Activated naive CD4-positive, alpha-beta T cell treated with anti-CD3 and anti-CD28 coated beads, Interleukin-2, amount 50 U/mL, for 72 hours (primary cell): Measurements from ENCODE around the gene GNPTG. TPM values are rescaled to one million over a fixed set of nuclear protein-coding genes. Genes with fewer than 3 reads are reported as not detected.
"Not testable (repeated sequence)": the region's sequence is repeated elsewhere in the genome, so short reads cannot be mapped to it uniquely, and the experiment has no call there.

Experiments
- ATAC-seq, 2 donors: fragments of 150-1000 bp; cut with Tn5 transposase; 2 replicates each; pipeline ENCODE4 v1.10.0; 2021; ENCODE audit warnings: mild to moderate bottlenecking in 2 of 2, moderate library complexity in 2 of 2
- DNase-seq, 2 donors: peaks; one replicate each; pipeline ENCODE4 v3.0.0; 2021 to 2022; ENCODE audit warnings: low spot score in 2 of 2
- H3K27ac Mint-ChIP-seq, 2 donors: one replicate each; pipeline ENCODE4 v1.8.0; 2022; ENCODE audit warnings: mild to moderate bottlenecking in 2 of 2, mixed read lengths in 2 of 2
- H3K36me3 Mint-ChIP-seq, 2 donors: one replicate each; pipeline ENCODE4 v1.8.0; 2022; ENCODE audit warnings: mixed read lengths in 2 of 2
- H3K9me3 Mint-ChIP-seq, 2 donors: one replicate each; pipeline ENCODE4 v1.8.0; 2022; ENCODE audit warnings: mixed read lengths in 2 of 2
- total RNA-seq, 2 donors: library from RNA; stranded (reverse); gene quantifications; one replicate each; pipeline ENCODE4 v1.2.3, GENCODE V29; 2022

The GNPTG gene
- total RNA-seq, 2 donors from 2014 or later: 21.7 to 25.4 TPM

DNA sequence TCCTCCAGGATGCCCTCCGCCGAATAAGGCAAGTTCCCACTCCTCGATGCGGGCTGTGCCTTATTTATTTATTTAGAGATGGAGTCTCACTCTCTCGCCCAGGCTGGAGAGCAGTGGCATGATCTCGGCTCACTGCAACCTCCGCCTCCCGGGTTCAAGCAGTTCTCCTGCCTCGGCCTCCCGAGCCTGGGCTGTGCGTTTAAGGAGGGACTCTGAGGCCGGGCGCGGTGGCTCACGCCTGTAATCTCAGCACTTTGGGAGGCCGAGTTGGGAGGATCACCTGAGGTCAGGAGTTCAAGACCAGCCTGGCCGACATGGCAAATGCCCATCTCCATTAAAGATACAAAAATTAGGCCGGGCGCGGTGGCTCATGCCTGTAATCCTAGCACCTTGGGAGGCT lies 23.6 kb upstream of the GNPTG start:
- not testable (repeated sequence) for ATAC-seq, H3K36me3 Mint-ChIP-seq, H3K27ac Mint-ChIP-seq, DNase-seq, H3K9me3 Mint-ChIP-seq

DNA sequence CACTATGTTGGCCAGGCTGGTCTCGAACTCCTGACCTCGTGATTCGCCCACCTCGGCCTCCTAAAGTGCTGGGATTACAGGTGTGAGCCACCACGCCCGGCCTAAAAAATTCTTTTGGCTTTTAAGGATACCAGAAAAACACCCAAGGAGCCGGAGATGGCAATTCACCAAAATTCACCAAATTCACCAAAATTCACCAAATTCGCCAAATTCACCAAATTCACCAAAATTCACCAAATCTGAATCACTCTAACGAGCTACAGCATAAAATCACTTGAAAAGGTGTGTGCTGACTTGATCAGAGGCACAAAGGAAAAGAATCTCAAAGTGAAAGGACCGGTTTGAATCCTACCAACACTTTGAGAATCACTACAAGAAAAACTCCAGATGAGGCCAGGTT lies 22.8 kb upstream of the GNPTG start:
- not testable (repeated sequence) for DNase-seq, H3K36me3 Mint-ChIP-seq, ATAC-seq, H3K9me3 Mint-ChIP-seq
- H3K27ac Mint-ChIP-seq: peak overlapping the region in 1 of 2 donors; percentile 33

DNA sequence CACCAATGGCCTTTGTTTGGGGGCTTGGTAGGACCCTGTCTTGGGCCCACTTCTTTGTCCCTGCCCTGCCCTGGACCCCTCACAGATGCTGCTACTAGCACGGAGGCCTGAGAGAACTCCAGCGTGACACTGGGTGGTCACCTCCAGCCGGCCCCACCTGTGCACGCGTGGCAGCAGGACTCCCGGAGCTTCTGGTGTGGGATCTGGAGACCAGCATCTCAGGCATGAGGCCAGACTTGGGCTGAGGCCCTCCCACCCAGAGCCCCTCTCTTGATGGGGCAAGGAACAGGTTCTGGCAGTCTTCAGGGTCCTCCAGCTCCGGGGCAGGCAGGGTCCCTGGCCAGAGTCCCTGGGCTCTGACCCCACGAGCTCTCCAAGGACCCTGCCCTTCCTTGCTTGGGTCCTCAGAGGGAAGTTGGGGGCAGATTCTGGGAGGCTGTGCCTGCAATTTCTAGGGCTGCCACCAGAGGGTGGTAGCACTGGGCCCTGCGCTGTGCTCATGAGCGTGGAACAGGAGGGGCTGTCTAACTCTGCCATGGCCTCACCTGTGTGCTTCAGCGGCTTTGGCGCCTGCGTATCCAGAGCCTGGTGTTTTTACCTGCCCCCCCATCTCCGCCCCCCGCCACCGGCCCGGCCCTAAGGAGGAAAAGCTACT lies 21.3 kb upstream of the GNPTG start:
- Mint-ChIP-seq H3K36me3 (no peaks in the 10 kb centered on the region), H3K27ac (no peak overlapping the region), H3K9me3 (no peaks in the 10 kb centered on the region)
- ATAC-seq (peak; percentile 14 to 58), DNase-seq (peak in 1 of 2 donors; percentile 51)

GRCh38 chr16:1330931-1331711 lies 20.6 kb upstream of the GNPTG start:
- Mint-ChIP-seq H3K36me3 (no peaks in the 10 kb centered on the region), H3K9me3 (no peaks in the 10 kb centered on the region), H3K27ac (peak overlapping the region in 1 of 2 donors; percentile 22)
- no peak for DNase-seq
- ATAC-seq: no peak

DNA sequence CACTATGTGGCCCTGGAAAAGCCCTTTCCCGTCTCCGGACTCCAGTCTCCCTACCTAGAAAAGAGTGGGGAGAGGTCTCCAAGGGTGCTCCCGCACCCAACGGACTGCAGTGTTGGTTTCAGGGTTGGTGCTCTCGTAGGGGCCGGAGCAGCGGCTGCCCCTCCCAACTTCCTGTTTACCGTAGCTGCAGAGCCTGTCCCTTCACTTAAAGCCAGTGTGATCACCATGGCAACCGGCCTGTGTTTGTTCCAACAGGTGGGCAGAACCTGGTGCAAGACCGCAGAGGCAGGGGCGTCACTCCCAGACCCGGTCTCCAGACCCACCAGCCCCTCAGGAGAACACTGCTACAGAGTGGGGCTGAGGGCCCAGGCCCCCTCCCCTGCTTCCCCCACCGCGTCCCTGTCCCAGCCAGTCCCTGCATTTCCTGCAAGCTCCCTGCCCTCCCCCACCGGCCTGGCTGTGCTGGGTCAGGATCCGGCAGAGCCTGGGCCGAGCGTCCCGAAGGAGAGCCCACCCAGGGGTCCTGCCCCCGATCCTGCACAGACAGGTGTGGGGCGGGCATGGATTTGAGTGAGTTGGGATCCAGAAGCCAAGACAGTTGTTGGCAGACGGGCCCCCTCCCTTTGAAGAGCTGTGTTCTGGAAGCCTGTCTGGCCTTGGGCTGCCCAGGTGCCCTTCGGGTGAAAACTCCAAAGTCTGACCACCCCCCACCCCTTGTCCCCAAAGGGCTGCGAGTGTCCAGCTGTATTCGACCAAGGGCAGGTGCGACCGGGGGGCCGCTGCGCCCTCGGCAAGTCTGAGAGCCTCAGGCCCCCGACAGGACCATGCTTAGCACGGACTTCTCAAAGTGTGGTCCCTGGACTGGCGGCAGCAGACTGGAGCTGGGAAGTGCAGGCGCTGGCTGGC lies 19.8 kb upstream of the GNPTG start:
- ATAC-seq (peak; percentile 11 to 14), DNase-seq (no peak)
- no peak overlapping the region for H3K27ac Mint-ChIP-seq
- no peaks in the 10 kb centered on the region for H3K9me3 Mint-ChIP-seq
- no peaks in the 10 kb centered on the region for H3K36me3 Mint-ChIP-seq

DNA sequence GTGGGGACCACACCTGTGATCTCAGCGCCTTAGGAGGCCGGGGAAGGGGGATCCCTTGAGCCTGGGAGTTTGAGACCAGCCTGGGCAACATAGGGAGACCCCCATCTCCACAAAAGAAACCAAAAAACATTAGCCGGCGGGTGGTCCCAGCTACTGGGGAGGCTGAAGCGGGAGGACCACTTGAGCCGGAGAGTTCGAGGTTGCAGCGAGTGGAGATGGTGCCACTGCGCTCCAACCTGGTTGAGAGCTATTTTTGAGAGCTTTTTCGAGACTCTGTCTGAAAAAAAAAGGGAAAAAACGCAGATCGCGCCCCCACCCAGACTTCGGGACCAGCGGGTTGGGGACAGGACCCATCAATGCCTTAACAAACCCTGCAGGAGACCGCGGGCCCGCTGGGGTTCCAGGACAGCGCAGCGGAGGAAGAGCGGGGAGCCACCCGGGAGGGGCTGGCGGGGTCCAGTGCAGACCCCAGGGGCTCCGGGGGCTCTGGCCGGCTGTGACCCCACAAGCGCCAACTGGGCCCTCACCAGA lies 19.0 kb upstream of the GNPTG start:
- Mint-ChIP-seq H3K36me3 (no peaks in the 10 kb centered on the region), H3K9me3 (no peaks in the 10 kb centered on the region), H3K27ac (no peak overlapping the region)
- DNase-seq (no peak), ATAC-seq (peak in 1 of 2 donors; percentile 3)

DNA sequence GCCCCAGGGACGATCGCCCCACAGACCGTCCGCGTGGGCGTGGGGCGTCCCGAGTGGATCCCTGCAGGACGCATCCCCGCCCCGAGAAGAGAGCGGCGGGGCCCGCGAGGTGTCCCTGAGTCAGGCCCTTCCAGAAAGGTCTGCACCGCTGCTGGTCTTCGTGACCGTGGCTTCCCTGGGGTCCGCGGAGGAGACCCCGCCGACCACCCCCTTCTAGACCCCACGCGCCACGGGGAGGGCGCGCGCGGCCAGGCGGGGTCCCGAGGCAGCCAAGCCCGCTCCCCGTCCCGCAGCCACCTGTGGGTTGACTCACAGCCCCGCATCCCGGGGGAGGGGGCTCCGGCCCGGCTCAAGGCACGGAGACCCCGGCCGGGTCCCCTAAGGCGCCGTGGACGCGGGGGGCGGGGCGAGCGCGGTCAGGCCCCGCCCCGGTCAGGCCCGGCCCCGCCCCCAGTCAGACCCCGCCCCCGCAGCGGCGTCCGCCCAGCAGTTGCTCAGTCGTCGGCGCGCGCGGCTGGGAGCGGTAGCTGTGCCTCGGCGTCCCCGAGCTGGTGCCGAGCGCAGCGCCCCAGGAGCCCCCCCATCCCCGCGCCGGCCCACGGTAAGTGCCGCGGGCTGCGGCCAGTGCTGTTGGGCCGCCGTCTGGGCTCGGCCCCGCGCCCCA lies 18.4 kb upstream of the GNPTG start, which contains the start of gene BAIAP3:
TSS of gene BAIAP3 (plus strand) at position 497 of the 664 bp plus-strand sequence. CDS start 4,905 bp downstream, outside the sequence.
- DNase-seq (peak in 1 of 2 donors; percentile 68), ATAC-seq (peak; percentile 59 to 66)
- Mint-ChIP-seq H3K36me3 (no peaks in the 10 kb centered on the region), H3K9me3 (no peaks in the 10 kb centered on the region), H3K27ac (no peak within 1 kb of the TSS)

DNA sequence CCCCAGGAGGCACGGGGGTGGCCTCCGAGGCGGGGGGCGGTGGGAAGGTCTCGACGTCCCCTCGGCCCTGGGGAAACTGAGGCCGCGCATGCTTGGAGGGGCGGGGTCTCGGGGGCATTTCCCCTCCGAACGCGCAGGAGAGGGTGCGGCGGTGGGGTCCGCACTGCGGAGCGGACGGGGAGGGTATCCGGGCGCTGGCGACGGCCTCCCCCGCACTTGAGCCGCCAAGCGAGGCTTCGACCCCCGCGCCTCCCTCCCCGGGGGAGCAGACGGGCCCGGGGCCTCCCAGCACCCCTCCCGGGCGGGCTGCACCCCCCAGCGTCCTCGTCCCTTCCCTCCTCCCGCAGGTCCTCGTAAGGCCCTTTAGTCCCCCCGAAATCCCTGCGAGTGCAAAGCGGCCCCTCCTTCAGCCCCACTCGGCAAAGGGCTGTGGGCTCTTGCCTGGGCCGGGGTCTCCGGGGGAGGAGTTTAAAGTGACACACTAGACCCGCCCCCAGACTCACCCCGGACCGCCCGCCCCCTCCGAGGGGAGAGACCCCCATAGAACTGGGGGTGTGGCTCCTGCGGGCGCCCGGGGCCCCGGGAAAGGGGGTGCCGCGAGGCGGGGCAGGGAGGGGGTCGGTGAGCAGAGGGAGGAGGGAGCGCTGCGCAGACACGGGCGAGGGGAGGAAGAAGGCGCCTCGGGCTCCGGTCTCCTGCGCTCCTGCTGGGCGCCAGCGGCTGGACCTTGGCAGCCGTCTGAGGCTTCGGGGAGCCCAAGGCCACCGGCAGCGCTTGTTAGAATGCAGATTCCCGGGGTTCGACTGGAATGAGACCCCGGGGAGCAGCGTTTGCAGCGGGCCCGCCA lies 17.7 kb upstream of the GNPTG start:
- DNase-seq (no peak), ATAC-seq (no peak)
- Mint-ChIP-seq H3K36me3 (no peaks in the 10 kb centered on the region), H3K27ac (no peak overlapping the region), H3K9me3 (no peaks in the 10 kb centered on the region)

GRCh38 chr16:1334739-1335138 lies 17.0 kb upstream of the GNPTG start:
- no peak for DNase-seq
- Mint-ChIP-seq H3K36me3 (no peaks in the 10 kb centered on the region), H3K27ac (no peak overlapping the region), H3K9me3 (no peaks in the 10 kb centered on the region)
- no peak for ATAC-seq

GRCh38 chr16:1335211-1335971 lies 16.3 kb upstream of the GNPTG start:
- no peak overlapping the region for H3K27ac Mint-ChIP-seq
- no peaks in the 10 kb centered on the region for H3K9me3 Mint-ChIP-seq
- ATAC-seq (no peak), DNase-seq (no peak)
- H3K36me3 Mint-ChIP-seq: no peaks in the 10 kb centered on the region

DNA sequence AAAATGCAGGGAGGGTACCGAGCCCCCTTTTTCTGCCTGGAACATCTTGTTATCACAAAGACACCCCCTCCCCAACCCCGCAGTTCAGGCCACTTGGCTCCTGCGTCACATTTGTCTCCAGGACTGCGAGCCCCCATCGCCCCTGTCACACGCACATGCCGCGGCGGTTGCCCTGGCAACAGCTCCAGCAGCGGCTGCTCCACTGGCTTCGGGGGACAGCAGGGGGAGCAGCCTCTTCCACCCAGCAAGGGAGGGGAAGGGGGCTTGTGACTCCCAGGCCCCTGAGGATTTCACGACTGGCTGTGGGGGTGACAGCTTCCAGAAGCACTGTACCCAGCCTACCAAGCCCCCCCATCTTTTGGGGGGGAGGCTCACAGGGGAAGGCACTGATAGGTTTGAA lies 15.7 kb upstream of the GNPTG start:
- H3K36me3 Mint-ChIP-seq: no peaks in the 10 kb centered on the region
- H3K9me3 Mint-ChIP-seq: no peaks in the 10 kb centered on the region
- H3K27ac Mint-ChIP-seq: no peak overlapping the region
- no peak for DNase-seq
- ATAC-seq: no peak

GRCh38 chr16:1336619-1337018 lies 15.1 kb upstream of the GNPTG start:
- Mint-ChIP-seq H3K27ac (no peak overlapping the region), H3K36me3 (no peaks in the 10 kb centered on the region), H3K9me3 (no peaks in the 10 kb centered on the region)
- no peak for ATAC-seq
- DNase-seq: no peak

DNA sequence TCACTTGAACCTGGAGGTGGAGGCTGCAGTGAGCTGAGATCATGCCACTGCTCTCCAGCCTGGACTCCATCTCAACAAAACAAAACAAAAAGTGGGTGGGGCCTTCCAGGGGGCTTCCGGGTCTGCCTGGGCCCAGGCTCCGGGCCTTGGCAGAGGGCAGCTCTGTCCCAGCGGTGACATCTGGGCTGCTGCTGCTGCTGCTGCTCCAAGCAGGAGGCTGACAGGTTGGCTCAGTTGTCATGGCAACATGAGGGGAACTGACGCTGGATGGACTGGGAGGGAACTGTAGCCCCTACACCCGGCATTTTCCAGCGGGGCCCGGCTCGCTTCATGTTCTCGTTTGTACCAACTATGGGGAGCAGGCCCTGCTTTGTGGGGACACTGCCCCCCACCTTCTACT lies 14.2 kb upstream of the GNPTG start:
- no peak for ATAC-seq
- no peak overlapping the region for H3K27ac Mint-ChIP-seq
- H3K9me3 Mint-ChIP-seq: no peaks in the 10 kb centered on the region
- H3K36me3 Mint-ChIP-seq: no peaks in the 10 kb centered on the region
- DNase-seq: no peak

- no peak for DNase-seq
- H3K36me3 Mint-ChIP-seq: no peaks in the 10 kb centered on the region
- H3K27ac Mint-ChIP-seq: no peak overlapping the region
- no peak for ATAC-seq
- no peaks in the 10 kb centered on the region for H3K9me3 Mint-ChIP-seq
These were observed 13.5 kb upstream of the GNPTG start for GRCh38 chr16:1338119-1338730.
